ENCODE measurements around the gene BPIFB1. TPM values are rescaled to one million over a fixed set of nuclear protein-coding genes. Genes with fewer than 3 reads are reported as not detected.
A peak's percentile ranks its signal among the peaks of the same experiment; 100 is the strongest.

BPIFB1 gene
- total and polyA plus RNA-seq, 9 of the 15 experiments (the other 6 are each of a cell fraction or from before 2014, with no cell fraction given): not detected

DNA sequence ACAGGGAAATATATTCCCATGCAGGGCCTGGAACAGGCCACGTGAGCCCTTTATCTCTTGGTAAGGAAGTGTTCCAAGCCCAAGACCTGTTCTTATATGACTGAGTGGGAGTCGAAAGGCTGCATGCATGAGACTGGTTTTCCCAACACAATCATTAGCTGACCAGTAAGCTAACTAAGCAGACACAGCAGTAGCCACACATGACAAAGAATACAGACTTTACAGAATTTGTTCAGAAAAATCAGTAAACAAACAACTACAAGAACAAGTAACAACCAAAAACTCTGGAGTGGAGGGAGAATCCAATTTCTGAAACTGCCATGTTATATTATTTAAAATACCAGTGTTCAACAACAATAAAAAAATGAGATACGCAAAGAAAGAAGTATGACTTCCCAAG is 30.6 kb upstream of the BPIFB1 start:
- Histone ChIP-seq H4K20me1 (replicated peaks; ENCODE audit: control insufficient read depth, insufficient read depth, low read length) (no peaks in the 10 kb centered on the region), H3K4me1 (replicated peaks in 1 of 2; ENCODE audit: control insufficient read depth in 2 of 2, insufficient read depth in 2 of 2, low read length in 2 of 2) (peaks cover 3 to 12% of the 10 kb centered on the region in 2 experiments; a peak in 3 of 5 replicates), H3K9me3 (replicated peaks; ENCODE audit: control insufficient read depth, insufficient read depth, low read depth, low read length) (no peaks in the 10 kb centered on the region), H3K9ac (ENCODE audit: insufficient read depth in 1 of 2, low read depth in 2 of 2, low read length in 2 of 2) (no peak overlapping the region), H3K79me2 (ENCODE audit: control insufficient read depth, insufficient read depth, low read length) (no peaks in the 10 kb centered on the region), H2AFZ (ENCODE audit: low read depth, low read length) (peak overlapping the region; percentile 41; the same call in 1 of the 2 replicates), H3K27me3 (ENCODE audit: control insufficient read depth in 2 of 2, insufficient read depth in 2 of 2, low read length in 2 of 2) (no peaks in the 10 kb centered on the region), H3K4me3 (no peak overlapping the region), H3K27ac (ENCODE audit: extremely low read depth, low read depth, low read length) (no peak overlapping the region), H3K4me2 (ENCODE audit: insufficient read depth, low read length) (no peak overlapping the region), H3K9me1 (ENCODE audit: control insufficient read depth, insufficient read depth, low read length) (no peaks in the 10 kb centered on the region), H3K36me3 (ENCODE audit: control insufficient read depth, insufficient read depth, low read length) (no peaks in the 10 kb centered on the region)
- 31% methylated on average over 3 of the region's 3 CpGs for WGBS (ENCODE audit: insufficient coverage, low coverage, missing lambda C conversion rate)
- no TSS peak for BruUV-seq (replicated peaks)
- DNase-seq (ENCODE audit: extremely low read depth in 1 of 4, low spot score in 3 of 4): no peak
- intact Hi-C loops (cut with micrococcal nuclease) (no loop called here), in situ Hi-C loops (cut with MboI) (no loop called here)
- ATAC-seq: no peak
- ChIA-PET POLR2A (no interaction called here), CTCF (ENCODE audit: low intra/inter-chr PET ratio) (no interaction called here)
- TF ChIP-seq CLOCK (CRISPR knock-in tag; IDR thresholded peaks at IDR 0.05; ENCODE audit: borderline replicate concordance): no peak
- no peak for TF ChIP-seq NFE2L1 (tag; IDR thresholded peaks at IDR 0.05; ENCODE audit: borderline replicate concordance, low read depth)
- no peak for TF ChIP-seq HDAC6 (IDR thresholded peaks at IDR 0.05; ENCODE audit: low read depth, low read length)
- TF ChIP-seq, protein P1, sequence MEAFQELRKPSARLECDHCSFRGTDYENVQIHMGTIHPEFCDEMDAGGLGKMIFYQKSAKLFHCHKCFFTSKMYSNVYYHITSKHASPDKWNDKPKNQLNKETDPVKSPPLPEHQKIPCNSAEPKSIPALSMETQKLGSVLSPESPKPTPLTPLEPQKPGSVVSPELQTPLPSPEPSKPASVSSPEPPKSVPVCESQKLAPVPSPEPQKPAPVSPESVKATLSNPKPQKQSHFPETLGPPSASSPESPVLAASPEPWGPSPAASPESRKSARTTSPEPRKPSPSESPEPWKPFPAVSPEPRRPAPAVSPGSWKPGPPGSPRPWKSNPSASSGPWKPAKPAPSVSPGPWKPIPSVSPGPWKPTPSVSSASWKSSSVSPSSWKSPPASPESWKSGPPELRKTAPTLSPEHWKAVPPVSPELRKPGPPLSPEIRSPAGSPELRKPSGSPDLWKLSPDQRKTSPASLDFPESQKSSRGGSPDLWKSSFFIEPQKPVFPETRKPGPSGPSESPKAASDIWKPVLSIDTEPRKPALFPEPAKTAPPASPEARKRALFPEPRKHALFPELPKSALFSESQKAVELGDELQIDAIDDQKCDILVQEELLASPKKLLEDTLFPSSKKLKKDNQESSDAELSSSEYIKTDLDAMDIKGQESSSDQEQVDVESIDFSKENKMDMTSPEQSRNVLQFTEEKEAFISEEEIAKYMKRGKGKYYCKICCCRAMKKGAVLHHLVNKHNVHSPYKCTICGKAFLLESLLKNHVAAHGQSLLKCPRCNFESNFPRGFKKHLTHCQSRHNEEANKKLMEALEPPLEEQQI (IDR thresholded peaks at IDR 0.05): no peak
- 0 out of 2 replicates have a peak, but pooled peaks have one; percentile 21 for TF ChIP-seq ELF1 (tag; IDR thresholded peaks at IDR 0.05)
- TF ChIP-seq KDM5B (IDR thresholded peaks at IDR 0.05; ENCODE audit: insufficient replicate concordance, low read depth, low read length): no peak
- peak; percentile 100 for TF ChIP-seq ZNF175 (CRISPR knock-in tag; IDR thresholded peaks at IDR 0.05; ENCODE audit: low read depth)
- FAIRE-seq: peak; percentile 42

Measured in K562 (cell line).